Measurements from ENCODE around the gene MYLK. TPM values are rescaled to one million over a fixed set of nuclear protein-coding genes. Genes with fewer than 3 reads are reported as not detected.

The MYLK gene
- total and polyA plus RNA-seq, 2 of the 4 experiments (the other 2 are of a cell fraction), result 299 to 484 TPM

- dilution Hi-C loops (cut with HindIII; ENCODE audit: low sequenced_read_pairs, unreplicated experiment), result no loop called here
- Histone ChIP-seq H3K18ac (ENCODE audit: low read depth, low read length) (peak overlapping the region; percentile 27; the same call in 1 of the 2 replicates), H2BK5ac (ENCODE audit: low read depth, low read length, poor library complexity, severe bottlenecking) (peak overlapping the region; percentile 47), H2AK9ac (replicated peaks; ENCODE audit: low read depth, low read length, poor library complexity) (peak overlapping the region; percentile 86), H2AK5ac (ENCODE audit: low read depth, low read length) (peak overlapping the region; percentile 97), H3K23ac (ENCODE audit: low read depth, low read length) (no peak overlapping the region), H2BK120ac (ENCODE audit: low read depth, low read length) (peak overlapping the region; percentile 90; the same call in 1 of the 2 replicates), H2AFZ (replicated peaks; ENCODE audit: low read length, poor library complexity) (no peak overlapping the region), H3K4me2 (ENCODE audit: low read depth, low read length) (no peak overlapping the region), H4K5ac (ENCODE audit: low read depth, low read length) (peak overlapping the region; percentile 49; the same call in 1 of the 2 replicates), H2BK20ac (ENCODE audit: low read depth, low read length) (0 out of 2 replicates have a peak overlapping the region, but pooled peaks have one; percentile 65), H3K9me1 (ENCODE audit: insufficient read depth, low read length) (peaks cover 29% of the 10 kb centered on the region), H3K56ac (ENCODE audit: extremely low read depth, insufficient read depth, low read length) (no peak overlapping the region), H3K27me3 (ENCODE audit: control insufficient read depth, insufficient read depth, low read length) (no peaks in the 10 kb centered on the region), H2BK15ac (ENCODE audit: low read depth, low read length) (peak overlapping the region; percentile 82; the same call in 1 of the 3 replicates), H4K91ac (ENCODE audit: insufficient read depth, low read depth, low read length) (peak overlapping the region; percentile 88), H4K8ac (ENCODE audit: low read depth in 2 of 2, low read length in 2 of 2) (peak overlapping the region in 1 of 2 experiments; percentile 61; a peak in 2 of 4 replicates), H3K79me1 (ENCODE audit: low read depth in 1 of 2, low read length in 2 of 2) (peaks cover 7 to 47% of the 10 kb centered on the region in 2 experiments; a peak in 3 of 4 replicates), H3K4me1 (ENCODE audit: control insufficient read depth, insufficient read depth, low read length) (peaks cover 33% of the 10 kb centered on the region), H3K4me3 (ENCODE audit: insufficient read depth, low read depth, low read length) (no peak overlapping the region), H3K36me3 (ENCODE audit: control insufficient read depth, insufficient read depth, low read length) (peaks cover 73% of the 10 kb centered on the region), H3K14ac (replicated peaks; ENCODE audit: low read depth, low read length) (peak overlapping the region; percentile 62), H3K4ac (ENCODE audit: low read depth, low read length) (peak overlapping the region; percentile 83), H3K27ac (ENCODE audit: insufficient read depth, low read length) (peak overlapping the region; percentile 78), H4K20me1 (ENCODE audit: insufficient read depth, low read length) (no peaks in the 10 kb centered on the region; the same call in none of the 2 replicates), H3K9me3 (ENCODE audit: control insufficient read depth, insufficient read depth, low read length) (no peaks in the 10 kb centered on the region), H3K9ac (ENCODE audit: low read depth, low read length) (0 out of 2 replicates have a peak overlapping the region, but pooled peaks have one; percentile 9)
- ATAC-seq (ENCODE audit: low read depth) (no peak), DNase-seq (peak; percentile 34)
- in situ Hi-C loops (cut with MboI; ENCODE audit: low sequenced_read_pairs), result no loop called here
- intact Hi-C loops (cut with micrococcal nuclease), result no loop called here
- CTCF ChIA-PET, result no interaction called here
- POLR2A ChIA-PET (ENCODE audit: unreplicated experiment), result no interaction called here
- 87% methylated on average over 3 of the region's 4 CpGs; no CpG with 5 or more reads in 1 of the 2 experiments for WGBS, 2 experiments (ENCODE audit: extremely low coverage in 2 of 2, insufficient read length in 1 of 2)
- TF ChIP-seq MXI1 (IDR thresholded peaks at IDR 0.05; ENCODE audit: borderline replicate concordance, low read depth, low read length) (no peak), FOS (IDR thresholded peaks at IDR 0.05; ENCODE audit: low read depth, low read length) (no peak), BHLHE40 (IDR thresholded peaks at IDR 0.05; ENCODE audit: low read depth, low read length) (no peak), RFX5 (IDR thresholded peaks at IDR 0.05; ENCODE audit: low read depth, low read length) (no peak), RAD21 (IDR thresholded peaks at IDR 0.05; ENCODE audit: low read length) (no peak), USF2 (IDR thresholded peaks at IDR 0.05; ENCODE audit: low read depth, low read length) (no peak), MAZ (IDR thresholded peaks at IDR 0.05; ENCODE audit: borderline replicate concordance, low read depth, low read length) (no peak), CEBPB (IDR thresholded peaks at IDR 0.05; ENCODE audit: low read depth, low read length) (no peak), SMC3 (IDR thresholded peaks at IDR 0.05; ENCODE audit: low read depth, low read length) (no peak), NFE2L2 (IDR thresholded peaks at IDR 0.05; ENCODE audit: low read depth, low read length) (no peak), MAFK (IDR thresholded peaks at IDR 0.05; ENCODE audit: low read depth, low read length) (no peak), RCOR1 (IDR thresholded peaks at IDR 0.05; ENCODE audit: insufficient replicate concordance, low read length) (no peak), CTCF (conservative IDR thresholded peaks at IDR 0.05; ENCODE audit: low read depth, low read length) (no peak)
- BruUV-seq (replicated peaks), result no TSS peak
Measured at GRCh38 chr3:123635217-123635616, 248.9 kb downstream of the MYLK start.

Data from IMR-90 (cell line).